GM19452 (cell line): ENCODE data around the gene HRH4.

Source experiments
- ATAC-seq: cut with Tn5 transposase; IDR thresholded peaks from one replicate; pipeline ENCODE4 v1.9.1; 2021; ENCODE audit not compliant: unreplicated experiment

HRH4 gene

GRCh38 chr18:24465486-24465885, 5.0 kb downstream of the HRH4 start:
- no peak for ATAC-seq

- ATAC-seq = no peak
Measured at GRCh38 chr18:24466771-24467170, 6.3 kb downstream of the HRH4 start.

GRCh38 chr18:24470022-24470618, 9.7 kb downstream of the HRH4 start:
- no peak for ATAC-seq

- no peak for ATAC-seq
Measured at GRCh38 chr18:24470805-24471204, 10.4 kb downstream of the HRH4 start.

- ATAC-seq = no peak
Measured at GRCh38 chr18:24472591-24472990, 12.2 kb downstream of the HRH4 start.

GRCh38 chr18:24474406-24474805, 14.0 kb downstream of the HRH4 start:
- no peak for ATAC-seq

GRCh38 chr18:24475926-24476589, 15.6 kb downstream of the HRH4 start:
- ATAC-seq = no peak

- no peak for ATAC-seq
Measured at GRCh38 chr18:24479371-24479770, 18.9 kb downstream of the HRH4 start.

GRCh38 chr18:24482821-24483220, 22.4 kb downstream of the HRH4 start:
- no peak for ATAC-seq

- ATAC-seq = no peak
Measured at GRCh38 chr18:24485681-24486080, 25.2 kb downstream of the HRH4 start.

GRCh38 chr18:24486684-24487083, 26.2 kb downstream of the HRH4 start:
- no peak for ATAC-seq

GRCh38 chr18:24488824-24489493, 28.5 kb downstream of the HRH4 start:
- no peak for ATAC-seq

- no peak for ATAC-seq
Measured at GRCh38 chr18:24490539-24490938, 30.1 kb downstream of the HRH4 start.

- peak; percentile 87 for ATAC-seq
Measured at GRCh38 chr18:24491927-24492834, 31.7 kb downstream of the HRH4 start.

GRCh38 chr18:24494586-24494985, 34.1 kb downstream of the HRH4 start:
- no peak for ATAC-seq

GRCh38 chr18:24497031-24497754, 36.8 kb downstream of the HRH4 start:
- no peak for ATAC-seq

- no peak for ATAC-seq
Measured at GRCh38 chr18:24499814-24500213, 39.4 kb downstream of the HRH4 start.

- ATAC-seq = no peak
Measured at GRCh38 chr18:24500217-24500616, 39.8 kb downstream of the HRH4 start.

GRCh38 chr18:24500766-24501165, 40.3 kb downstream of the HRH4 start:
- ATAC-seq = no peak

- ATAC-seq = no peak
Measured at GRCh38 chr18:24502667-24503523, 42.5 kb downstream of the HRH4 start.
